IPS DF 4.7 (cell line): Measurements from ENCODE around the gene RTN1.

Experiments
- DNase-seq: peaks from one replicate; pipeline ENCODE4 v3.0.0-alpha.2; 2013; ENCODE audit warnings: low spot score; ENCODE audit errors: extremely low read depth

RTN1 gene, protein sequence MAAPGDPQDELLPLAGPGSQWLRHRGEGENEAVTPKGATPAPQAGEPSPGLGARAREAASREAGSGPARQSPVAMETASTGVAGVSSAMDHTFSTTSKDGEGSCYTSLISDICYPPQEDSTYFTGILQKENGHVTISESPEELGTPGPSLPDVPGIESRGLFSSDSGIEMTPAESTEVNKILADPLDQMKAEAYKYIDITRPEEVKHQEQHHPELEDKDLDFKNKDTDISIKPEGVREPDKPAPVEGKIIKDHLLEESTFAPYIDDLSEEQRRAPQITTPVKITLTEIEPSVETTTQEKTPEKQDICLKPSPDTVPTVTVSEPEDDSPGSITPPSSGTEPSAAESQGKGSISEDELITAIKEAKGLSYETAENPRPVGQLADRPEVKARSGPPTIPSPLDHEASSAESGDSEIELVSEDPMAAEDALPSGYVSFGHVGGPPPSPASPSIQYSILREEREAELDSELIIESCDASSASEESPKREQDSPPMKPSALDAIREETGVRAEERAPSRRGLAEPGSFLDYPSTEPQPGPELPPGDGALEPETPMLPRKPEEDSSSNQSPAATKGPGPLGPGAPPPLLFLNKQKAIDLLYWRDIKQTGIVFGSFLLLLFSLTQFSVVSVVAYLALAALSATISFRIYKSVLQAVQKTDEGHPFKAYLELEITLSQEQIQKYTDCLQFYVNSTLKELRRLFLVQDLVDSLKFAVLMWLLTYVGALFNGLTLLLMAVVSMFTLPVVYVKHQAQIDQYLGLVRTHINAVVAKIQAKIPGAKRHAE

DNA sequence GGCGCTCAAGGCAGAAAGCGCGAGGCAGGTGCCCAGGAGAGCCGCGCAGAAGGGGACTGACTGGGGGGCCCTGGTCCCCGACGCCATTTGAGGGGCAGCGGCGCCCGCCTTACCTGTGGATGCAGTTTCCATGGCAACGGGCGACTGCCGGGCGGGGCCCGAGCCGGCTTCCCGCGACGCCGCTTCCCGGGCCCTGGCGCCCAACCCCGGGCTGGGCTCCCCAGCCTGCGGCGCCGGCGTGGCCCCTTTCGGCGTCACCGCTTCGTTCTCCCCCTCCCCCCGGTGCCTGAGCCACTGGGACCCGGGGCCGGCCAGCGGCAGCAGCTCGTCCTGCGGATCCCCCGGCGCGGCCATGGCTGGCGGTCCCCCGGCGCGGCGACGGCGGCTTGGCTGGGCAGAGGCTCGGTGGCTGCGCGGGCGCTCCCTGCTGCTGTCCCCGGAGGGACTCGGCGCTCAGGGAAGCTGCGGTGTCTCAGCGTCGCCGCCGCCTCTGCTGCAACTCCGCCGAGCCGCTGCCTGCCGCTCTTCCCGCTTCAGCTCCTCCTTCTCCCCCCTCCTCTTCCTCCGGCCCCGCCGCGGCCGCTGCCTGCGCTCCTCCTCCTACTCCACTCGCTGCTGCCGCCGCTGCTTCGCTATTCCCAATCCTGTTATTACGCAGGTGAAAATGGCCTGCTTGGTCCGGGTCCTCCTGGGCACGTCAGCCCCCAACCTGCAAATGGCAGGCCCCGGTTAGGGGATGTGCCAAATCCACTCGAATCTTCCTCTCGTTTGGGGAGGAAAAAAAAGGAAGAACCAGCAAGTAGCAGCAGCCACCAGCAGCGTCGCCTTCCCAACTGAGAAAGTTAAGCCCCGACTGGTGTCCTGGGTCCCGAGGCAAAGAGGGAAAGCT lies at the start of gene RTN1:
Gene RTN1, minus strand, starts transcription at position 500 of the 889 bp plus-strand sequence. Its CDS starts 146 bp downstream, at position 354.
- DNase-seq: no peak

DNA sequence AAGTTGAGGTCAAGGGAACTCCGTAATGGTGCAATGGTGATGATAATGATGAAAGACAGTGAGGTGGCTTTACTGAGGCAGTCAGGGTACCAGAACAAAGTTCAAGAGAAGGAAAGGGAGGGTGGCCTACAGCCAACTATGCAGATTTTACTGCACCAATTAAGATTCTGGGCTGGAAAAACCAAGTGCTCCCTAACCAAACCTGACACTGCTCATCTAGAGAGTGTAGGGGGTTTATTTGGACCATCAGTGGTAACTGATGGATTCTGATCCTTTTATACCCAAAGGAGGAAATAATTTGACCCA lies 49.8 kb upstream of the RTN1 start:
- no peak for DNase-seq

DNA sequence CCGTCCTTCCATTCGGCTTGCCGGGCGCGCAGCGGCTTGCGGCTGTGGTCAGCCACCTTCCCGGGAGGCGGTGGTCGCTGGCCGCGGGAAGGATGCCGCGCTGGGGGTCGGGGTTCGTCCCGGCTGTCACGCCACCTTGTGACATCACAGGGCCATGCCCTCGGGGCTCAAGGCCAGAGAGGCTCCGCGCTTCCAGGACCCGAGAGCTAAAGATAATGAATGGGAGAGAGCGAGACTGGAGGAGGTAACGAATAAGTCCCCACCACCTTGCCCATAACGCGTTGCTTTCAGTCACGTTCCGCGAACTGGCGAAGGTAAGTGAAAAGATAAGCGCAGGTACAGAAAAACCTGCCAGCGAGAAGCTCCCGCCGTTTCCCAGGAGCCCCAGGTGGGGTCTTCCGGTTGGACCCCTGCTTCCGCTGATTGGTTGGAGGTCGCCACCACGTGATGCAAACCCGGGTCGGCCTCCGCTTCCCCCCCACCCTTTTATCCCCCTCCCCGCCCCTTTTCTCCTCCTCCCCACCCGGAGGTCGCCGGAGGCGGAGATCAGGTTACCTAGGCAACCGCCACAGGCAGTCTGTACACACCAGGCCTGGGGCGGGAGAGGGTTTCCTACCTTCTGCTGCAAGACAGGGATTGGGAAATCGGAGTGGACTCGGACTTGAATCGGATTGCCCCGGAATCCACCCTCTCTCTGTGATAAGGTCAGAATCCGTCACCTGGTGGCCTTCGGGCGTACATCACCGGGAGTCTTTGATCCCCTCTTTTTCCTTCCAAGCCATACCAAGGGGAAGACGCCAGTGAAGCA lies 49.2 kb upstream of the RTN1 start, which contains the start of gene LRRC9:
Gene LRRC9, plus strand, starts transcription at position 575 of the 808 bp plus-strand sequence.
- peak; percentile 64 for DNase-seq

DNA sequence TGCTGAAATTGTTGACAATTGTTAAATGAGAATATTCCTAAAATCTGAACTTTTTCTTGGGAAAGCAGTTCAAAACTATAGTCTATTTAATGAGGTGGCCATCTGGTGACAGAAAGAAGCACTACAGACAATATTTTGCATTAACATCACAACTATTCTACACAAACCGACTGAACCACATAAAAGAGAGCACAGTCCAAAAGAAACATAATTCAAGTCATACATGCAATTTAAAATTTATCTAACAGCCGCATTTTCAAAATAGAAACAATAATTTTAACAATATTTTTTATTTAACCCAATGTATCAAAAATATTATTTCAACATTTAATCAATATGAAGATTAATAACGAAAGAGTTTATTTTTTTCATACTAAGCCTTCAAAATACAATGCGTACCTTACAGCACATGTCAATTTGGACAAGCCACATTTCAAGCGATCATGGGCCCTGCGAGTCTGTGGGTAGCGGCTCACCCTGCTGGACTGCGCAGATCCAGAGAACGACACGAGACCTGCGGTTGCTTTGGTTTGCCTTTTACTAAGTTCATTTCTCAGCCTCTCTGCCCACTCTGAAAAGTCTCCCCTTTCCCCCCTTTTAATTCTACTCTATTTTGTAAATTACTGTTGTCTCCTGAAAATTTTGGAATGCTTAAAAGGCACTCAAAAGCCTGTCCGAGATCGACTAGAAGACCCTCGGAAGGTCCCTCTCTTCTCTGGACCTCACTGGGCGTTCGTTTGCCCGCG lies 48.4 kb upstream of the RTN1 start:
- DNase-seq: no peak

DNA sequence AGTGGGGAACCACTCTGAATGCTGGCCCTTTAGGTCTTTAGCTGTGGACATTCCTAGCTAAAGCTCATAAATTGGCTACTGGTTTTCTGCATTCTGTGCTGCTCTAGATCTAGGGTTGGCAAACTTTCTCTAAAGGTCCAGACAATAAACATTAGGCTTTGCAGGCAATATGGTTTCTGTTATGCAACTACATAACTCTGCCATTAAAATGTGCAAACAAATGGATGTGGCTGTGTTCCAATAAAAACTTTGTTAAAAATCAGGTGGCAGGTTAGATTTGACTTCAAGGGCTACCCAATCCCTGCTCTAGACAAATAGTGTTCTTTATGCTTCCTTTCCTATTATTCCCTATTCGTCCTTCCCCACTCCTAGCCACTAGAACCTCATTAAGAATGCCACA lies 42.6 kb upstream of the RTN1 start:
- DNase-seq: no peak

DNA sequence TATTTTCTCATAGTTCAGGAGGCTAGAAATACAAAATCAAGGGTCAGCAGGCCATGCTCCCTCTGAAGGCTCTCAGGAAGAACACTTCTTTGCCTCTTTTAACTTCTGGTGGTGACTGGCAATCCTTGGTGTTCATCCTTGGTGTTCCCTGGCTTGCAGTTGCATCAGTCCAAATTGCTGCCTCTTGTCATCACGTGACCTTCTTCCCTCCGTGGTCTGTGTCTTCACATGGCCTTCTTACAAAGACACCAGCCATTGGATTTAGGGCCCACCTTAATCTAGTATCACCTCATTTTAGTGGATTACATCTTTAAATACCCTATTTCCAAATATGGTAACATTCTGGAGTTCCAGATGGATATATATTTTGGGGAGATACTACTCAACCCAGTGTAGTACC lies 41.9 kb upstream of the RTN1 start:
- DNase-seq: no peak

DNA sequence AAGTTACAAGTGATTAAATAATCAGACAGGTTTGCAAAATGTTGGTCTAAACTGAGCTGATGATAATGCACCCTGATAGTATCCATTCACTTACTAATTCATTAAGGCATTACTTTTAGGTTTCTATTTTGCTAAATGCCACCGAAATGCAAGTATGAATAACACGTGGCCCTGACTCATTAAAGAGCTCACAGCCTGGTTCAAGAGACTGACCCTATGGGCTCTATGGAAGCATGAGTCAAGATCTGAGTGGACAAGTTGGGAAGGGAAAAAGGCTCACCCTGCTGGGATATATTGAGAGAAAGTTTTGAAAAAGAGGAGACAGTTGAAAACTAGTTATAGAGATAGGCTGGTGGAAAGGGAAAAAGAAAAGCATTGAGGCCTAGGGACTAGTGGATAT lies 34.6 kb upstream of the RTN1 start:
- DNase-seq: no peak

DNA sequence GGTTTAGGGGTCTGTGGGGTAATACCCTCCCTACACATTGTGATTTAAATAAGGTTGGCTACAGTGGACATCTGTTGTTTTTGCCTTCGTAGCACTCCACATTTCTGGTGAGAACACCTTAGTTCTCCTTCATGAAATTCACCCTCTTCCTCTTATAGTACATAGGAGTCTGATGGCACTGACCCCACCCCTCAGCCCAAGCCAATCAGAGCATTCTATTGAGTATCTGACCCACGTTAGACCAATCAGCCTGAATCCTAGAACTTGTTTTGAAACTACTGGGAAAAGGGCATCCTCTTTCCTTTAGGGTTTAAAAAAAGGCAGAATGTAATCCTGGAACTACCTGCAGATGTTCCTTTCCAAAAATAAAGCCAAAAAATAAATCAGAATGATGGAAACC lies 33.6 kb upstream of the RTN1 start:
- DNase-seq: no peak

DNA sequence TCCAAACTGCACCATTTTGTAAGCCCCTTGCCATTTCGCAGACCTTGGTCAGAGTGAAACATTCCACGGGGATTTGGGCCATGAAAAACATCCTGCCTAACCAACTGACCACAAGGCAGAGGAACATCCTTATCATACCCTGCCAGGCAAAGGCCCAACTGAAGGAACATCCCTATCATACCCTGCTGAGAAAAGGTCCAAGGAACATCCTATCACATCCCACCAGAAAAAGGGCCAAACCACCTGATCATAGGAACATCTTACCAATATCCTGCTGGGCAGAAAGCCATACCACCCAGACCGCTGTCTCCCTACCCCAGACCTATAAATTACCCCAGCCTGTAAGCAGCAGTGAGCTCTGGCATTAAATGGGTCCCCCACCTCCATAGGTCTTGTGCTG lies 30.0 kb upstream of the RTN1 start:
- DNase-seq: no peak

DNA sequence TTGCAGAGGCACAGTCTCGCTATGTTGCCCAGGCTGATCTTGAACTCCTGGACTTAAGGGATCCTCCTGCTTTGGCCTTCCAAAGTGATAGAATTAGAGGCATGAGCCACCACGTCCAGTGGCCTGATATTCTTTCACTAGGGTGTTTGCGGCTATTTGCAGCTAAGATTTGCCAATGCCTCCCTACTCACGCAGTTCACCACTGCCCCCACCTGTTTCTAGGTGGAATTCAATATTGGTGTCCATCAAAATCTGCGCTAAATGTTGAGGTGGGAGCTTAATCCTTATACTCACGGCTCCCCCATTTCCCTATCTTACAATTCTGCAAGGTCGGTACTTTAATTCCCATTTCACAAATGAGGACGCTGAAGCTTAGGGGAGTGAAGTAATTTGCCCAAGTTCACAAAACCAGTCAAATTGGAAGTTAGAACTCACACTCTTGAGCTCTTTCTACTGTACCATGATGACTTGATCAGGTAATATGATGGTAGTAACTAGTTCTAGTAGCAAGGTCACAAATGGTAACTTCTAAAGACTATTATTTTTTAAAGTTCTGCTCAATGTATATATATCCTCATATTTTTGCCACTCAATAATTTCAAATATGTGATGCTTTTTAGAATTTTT lies 27.3 kb upstream of the RTN1 start:
- no peak for DNase-seq

DNA sequence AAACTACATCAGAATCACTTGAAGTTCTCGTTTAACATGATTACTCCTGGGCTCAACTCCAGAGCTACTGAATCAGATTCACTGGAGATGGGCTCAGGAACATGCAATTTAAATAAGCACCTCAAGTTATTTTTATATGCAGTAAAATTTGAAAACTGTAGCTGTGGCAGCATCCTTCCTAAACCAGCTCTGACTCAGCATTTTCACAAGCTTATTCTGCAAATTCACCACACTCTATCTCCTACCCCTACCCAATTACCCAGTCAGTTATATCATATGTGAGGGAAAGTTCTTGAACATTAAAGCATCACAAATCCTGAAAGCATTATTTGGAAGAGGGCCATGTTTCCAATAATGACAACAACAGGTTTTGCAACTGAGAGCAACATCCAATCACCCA lies 25.1 kb upstream of the RTN1 start:
- DNase-seq: no peak

DNA sequence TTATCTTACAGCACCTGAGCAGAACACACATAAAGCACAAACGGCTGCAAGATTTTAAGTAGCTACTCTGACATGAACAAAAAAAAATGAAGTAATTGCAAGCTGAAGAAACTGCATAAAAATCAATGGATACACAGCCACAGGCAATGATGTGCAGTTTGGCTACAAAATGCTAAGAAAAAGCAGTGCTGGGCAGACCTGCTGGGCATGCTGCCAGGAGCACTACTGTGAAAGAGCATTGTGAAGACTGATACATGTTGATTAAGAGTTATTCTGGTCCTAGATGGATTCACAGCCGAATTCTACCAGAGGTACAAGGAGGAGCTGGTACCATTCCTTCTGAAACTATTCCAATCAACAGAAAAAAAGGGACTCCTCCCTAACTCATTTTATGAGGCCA lies 20.1 kb upstream of the RTN1 start:
- DNase-seq: no peak

DNA sequence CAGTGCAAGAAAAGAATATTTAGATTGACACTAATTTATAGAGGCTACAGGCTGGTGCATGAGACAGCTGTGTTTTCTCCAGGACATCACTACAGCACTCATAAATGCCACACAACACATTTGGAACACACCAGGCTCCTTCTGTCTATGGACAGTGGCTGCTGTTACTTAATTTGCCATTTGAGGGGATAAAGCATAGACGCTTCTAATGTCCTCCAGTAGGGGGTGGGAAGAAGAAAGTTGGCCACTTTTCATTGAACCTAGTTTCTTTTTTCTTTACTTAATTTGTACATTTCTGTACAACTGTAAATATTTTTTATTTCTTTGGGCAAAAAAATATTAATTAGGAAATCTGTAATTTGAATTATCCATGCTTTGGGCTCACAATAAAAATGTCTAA lies 12.4 kb upstream of the RTN1 start:
- DNase-seq: no peak

DNA sequence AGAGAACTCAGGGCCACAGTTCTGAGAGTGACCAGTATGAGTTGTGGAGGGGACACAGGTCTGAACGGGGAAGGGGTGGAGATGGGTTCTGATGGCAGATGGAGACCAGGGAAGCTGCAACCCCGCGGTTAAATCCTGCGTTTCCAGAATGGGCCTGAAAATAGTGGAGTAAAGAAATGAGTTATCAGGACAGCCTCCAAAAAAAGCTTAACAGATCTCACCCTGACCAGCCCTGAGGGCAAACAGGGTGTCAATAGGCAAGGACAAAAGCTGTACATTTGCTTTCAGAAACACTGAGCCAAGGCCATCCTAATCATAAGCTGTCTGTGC lies 555 bp upstream of the RTN1 start:
- no peak for DNase-seq

DNA sequence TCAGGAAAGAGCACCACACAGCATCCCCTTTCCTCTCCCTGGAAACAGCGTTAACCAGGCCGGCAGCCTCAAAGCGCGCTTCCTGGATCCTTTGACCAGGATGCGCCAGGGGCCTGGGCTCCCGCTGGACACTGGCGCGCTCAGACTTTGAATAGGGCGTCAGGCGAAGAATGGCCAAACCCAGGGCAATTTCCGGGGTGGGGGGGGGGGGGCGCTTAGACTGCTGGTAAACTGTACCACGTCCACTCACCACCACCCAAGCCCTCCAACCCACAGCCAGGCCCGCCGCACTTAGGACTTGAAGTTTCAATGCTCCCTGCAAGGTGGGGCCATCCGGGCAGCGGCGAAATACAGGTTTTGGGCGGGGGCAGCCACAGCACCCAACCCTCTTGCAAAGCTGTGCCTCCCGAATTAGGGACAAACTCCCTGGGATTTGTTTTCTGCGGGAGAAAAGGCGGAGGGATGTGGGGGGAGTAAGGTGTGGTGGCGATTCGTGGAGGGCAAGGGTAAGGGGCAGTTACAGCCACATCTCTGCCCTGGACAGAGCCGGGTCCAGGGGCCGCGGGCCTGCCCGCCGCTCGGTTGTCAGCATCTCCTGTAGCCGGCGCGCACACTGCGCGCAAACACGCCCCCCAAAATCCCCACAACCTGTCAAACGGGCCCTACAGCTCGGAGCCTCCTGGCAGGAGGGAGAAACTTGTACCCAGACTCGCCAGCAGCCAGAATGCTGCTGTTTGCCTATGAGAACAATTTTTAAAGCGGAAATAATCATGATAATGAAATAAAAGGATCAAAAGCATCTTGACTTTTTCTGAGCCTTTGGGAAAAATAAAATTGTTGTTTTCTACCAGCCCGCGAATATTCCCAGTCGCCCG lies 958 bp downstream of the RTN1 start:
- no peak for DNase-seq

DNA sequence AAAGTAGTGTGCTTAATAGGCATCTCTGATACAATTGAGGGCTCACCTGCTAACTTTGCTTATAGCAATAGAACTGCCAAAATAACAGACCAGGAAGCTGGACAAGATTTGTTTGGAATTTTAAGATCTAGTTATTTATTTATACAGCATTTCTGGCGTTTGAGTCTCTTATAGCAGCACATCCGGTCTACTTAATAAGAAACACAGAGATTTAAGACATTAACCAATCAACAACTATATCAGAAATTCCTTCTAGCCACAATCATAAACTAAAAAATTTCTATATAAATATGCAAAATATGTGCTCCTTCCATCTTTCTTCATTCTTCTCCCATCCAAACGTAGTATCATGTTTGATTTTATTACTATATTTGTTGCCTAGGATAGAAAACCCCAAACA lies 2.6 kb downstream of the RTN1 start:
- DNase-seq: no peak

DNA sequence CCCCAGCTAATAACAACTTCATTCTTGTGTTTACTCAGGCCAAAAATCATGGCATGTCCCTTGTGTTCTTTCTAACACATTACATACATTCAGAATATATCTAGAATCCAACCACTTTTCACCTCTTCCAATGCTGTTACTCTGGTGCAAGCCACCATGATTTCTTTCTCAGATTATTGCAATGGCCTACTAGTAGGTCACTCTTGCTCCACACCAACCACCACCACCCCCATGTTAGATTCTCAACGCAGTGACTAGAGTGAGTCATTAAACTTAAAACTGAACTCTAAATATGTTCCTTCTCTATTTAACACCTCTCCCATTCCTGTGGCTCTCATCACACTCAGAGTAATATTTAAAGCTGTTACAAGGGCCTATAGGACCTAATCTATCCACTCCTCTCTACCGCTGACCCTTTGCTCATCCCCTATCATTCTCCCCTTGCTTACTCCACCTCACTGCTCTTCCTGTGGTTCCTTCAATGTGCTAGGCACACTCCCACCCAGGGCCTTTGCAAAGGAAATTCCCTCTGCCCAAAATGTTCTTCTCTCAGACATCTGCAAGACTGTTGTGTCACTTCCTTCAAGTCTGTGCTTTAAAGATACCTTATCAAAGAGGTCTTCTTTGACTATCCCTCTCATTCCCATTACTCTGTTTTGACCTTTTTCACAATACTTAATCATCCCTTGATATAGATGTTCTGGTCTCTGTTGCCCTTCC lies 6.6 kb downstream of the RTN1 start:
- no peak for DNase-seq

DNA sequence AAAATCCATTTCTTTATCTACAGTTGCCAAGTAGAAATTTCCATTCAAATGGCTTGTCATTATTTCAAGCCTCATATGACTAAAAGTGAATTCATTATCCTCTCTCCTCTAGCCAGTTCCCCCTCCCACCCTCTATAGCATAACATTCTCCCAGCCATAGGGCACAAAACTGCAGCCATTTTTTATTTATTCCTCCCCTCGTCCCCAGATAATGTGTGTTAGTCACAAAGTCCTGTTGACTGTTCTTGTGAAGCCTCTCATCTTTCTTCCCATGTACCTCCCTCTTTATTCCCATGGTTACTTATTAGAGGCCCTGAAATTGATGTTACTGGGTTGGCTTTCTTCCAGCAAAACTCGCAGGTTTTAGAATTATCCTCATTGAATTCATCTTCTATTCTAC lies 13.2 kb downstream of the RTN1 start:
- no peak for DNase-seq
